PFSK-1 (cell line): ENCODE results near the gene HMMR.

Experiments
- FOXP2 ChIP-seq: optimal IDR thresholded peaks from 2 replicates; pipeline ENCODE3; 2011; ENCODE audit warnings: borderline replicate concordance, control low read depth, inconsistent platforms; ENCODE audit not compliant: insufficient read depth; ENCODE audit errors: extremely low read length, extremely low read depth
- POLR2AphosphoS5 ChIP-seq: IDR thresholded peaks from 2 replicates; pipeline ENCODE4 v1.6.1; 2012; ENCODE audit warnings: low read depth, mild to moderate bottlenecking, control low read depth, low read length, moderate library complexity
- SIN3A ChIP-seq: IDR thresholded peaks from 2 replicates; pipeline ENCODE4 v1.6.1; 2012; ENCODE audit warnings: mild to moderate bottlenecking, low read length, moderate library complexity, borderline replicate concordance; ENCODE audit not compliant: insufficient read depth
- TAF1 ChIP-seq: IDR thresholded peaks from 2 replicates; pipeline ENCODE4 v1.6.1; 2012; ENCODE audit warnings: low read length, control low read depth, borderline replicate concordance; ENCODE audit not compliant: insufficient read depth
- TF ChIP-seq, protein P1 (sequence below), 2 experiments: IDR thresholded peaks; 2 replicates each; pipeline versions ENCODE4 v1.6.1 to v1.8.0; 2011 to 2012; ENCODE audit warnings: low read depth in 2 of 2, low read length in 2 of 2, control low read depth in 1 of 2, inconsistent platforms in 1 of 2, mild to moderate bottlenecking in 1 of 2, moderate library complexity in 1 of 2; ENCODE audit not compliant: insufficient read depth in 1 of 2

Gene HMMR

DNA sequence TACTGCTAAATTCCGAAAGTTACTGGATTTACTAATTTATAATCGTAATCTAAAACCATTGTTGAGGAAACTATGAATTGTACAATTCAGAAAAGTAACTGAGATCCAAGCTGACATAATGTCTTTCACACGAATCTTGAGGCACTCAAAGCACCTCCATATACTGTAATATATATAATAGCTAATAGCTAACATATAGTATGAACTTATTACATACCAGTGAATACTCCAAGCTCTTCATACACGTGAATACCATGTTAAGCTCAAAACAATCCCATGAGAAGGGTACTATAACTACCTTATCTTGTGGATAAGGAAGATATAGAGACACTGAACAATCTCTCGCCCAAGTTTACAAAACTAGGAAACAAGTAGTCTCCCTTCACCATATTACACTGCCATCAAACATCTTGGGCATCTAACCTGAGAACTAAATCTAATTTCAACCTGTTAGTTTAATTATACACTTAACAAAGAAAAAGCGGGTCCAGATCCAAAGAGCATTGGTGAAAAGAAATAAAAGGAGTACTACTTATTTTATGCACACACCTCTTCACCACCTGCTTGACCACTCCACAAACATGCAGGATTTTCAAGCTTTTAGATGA is 1.6 kb upstream of the HMMR start:
- no peak for TF ChIP-seq FOXP2
- TF ChIP-seq, protein P1, sequence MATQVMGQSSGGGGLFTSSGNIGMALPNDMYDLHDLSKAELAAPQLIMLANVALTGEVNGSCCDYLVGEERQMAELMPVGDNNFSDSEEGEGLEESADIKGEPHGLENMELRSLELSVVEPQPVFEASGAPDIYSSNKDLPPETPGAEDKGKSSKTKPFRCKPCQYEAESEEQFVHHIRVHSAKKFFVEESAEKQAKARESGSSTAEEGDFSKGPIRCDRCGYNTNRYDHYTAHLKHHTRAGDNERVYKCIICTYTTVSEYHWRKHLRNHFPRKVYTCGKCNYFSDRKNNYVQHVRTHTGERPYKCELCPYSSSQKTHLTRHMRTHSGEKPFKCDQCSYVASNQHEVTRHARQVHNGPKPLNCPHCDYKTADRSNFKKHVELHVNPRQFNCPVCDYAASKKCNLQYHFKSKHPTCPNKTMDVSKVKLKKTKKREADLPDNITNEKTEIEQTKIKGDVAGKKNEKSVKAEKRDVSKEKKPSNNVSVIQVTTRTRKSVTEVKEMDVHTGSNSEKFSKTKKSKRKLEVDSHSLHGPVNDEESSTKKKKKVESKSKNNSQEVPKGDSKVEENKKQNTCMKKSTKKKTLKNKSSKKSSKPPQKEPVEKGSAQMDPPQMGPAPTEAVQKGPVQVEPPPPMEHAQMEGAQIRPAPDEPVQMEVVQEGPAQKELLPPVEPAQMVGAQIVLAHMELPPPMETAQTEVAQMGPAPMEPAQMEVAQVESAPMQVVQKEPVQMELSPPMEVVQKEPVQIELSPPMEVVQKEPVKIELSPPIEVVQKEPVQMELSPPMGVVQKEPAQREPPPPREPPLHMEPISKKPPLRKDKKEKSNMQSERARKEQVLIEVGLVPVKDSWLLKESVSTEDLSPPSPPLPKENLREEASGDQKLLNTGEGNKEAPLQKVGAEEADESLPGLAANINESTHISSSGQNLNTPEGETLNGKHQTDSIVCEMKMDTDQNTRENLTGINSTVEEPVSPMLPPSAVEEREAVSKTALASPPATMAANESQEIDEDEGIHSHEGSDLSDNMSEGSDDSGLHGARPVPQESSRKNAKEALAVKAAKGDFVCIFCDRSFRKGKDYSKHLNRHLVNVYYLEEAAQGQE (IDR thresholded peaks at IDR 0.05; ENCODE audit: insufficient read depth in 1 of 2, low read depth in 2 of 2, low read length in 2 of 2), result no peak
- TF ChIP-seq POLR2AphosphoS5, result no peak
- no peak for TF ChIP-seq TAF1
- TF ChIP-seq SIN3A, result no peak

DNA sequence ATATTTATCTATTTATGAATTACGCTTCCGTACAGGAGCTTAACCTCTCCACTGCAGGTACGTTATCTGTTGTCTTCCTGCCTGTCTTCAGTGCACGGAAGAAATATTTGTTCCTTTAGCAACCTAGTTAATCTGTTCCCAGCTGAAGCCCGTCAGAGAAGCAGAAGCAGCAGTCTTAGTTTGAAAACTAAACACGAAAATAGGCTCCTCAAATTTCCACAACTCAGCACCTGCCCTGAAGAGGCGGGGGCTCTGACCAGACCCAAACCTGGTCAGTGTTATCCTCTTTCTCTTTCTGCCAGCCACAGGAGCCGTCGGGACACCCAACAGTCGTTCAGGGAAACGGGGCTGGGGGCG is 992 bp upstream of the HMMR start:
- TF ChIP-seq TAF1 (no peak), FOXP2 (no peak), POLR2AphosphoS5 (no peak), SIN3A (no peak)
- TF ChIP-seq, protein P1 (IDR thresholded peaks at IDR 0.05; ENCODE audit: insufficient read depth in 1 of 2, low read depth in 2 of 2, low read length in 2 of 2), result no peak

DNA sequence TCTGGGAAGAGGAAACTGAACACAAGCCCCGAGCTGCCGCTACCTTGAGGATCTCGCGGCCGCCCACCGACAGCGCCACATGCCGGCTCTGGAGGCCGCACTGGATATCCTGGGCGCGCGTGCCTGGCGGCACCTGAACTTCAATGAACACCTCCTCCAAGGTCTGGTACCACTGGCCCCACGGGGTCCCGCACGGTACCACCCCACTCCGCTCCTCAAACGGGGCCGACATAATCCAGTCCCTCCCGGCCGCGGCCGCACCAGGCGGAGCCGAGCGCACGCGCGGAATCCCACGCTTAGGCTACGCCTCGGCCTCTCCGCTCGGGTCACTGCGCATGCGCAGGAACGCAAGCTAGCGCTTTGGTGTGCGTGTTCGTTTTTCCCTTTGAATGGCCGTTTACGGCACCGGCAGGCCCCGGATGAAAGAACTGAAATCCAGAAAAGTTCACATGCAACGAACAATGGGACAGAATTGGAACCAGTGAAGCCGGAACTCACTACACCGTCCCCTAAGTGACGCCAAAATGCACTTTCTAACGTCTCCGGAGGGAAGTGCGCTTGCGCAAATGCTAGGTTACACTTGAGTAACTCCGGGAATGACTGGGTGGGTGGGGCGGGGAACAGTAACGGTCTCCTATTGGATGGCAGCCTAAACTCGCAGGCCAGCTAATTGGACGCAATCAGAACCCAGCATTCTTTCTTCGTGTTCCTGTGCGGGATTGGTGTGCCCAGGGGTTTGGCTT is 442 bp upstream of the HMMR start, which contains the start of gene NUDCD2:
Gene NUDCD2, minus strand, starts transcription at position 284 of the 743 bp plus-strand sequence. Its CDS starts 52 bp downstream, at position 232.
- TF ChIP-seq TAF1 (peak; percentile 63; the same call in 1 of the 2 replicates), SIN3A (no peak), FOXP2 (peak; percentile 64), POLR2AphosphoS5 (peak; percentile 76)
- TF ChIP-seq, protein P1 (IDR thresholded peaks at IDR 0.05; ENCODE audit: insufficient read depth in 1 of 2, low read depth in 2 of 2, low read length in 2 of 2), result no peak; a peak in 1 of 4 replicates

DNA sequence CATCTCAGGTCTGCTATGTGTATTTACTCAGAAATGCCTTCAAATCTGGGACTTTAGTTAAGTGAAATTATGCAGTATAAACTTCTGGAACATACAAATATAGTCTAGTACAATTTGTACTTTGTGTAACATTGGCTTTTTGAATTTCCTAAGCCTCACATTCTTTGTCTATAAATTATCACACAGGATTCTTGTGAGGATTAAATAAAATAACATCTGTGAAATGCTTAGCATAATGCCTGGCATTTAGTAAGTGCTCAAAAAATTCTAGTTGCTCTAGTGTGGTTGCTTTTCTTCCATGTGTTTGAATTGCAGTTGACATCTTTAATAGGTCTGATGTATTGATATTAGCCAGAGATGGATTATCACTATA is 2.6 kb downstream of the HMMR start:
- TF ChIP-seq TAF1 (no peak), SIN3A (no peak), POLR2AphosphoS5 (no peak), FOXP2 (no peak)
- TF ChIP-seq, protein P1 (IDR thresholded peaks at IDR 0.05; ENCODE audit: insufficient read depth in 1 of 2, low read depth in 2 of 2, low read length in 2 of 2), result no peak

DNA sequence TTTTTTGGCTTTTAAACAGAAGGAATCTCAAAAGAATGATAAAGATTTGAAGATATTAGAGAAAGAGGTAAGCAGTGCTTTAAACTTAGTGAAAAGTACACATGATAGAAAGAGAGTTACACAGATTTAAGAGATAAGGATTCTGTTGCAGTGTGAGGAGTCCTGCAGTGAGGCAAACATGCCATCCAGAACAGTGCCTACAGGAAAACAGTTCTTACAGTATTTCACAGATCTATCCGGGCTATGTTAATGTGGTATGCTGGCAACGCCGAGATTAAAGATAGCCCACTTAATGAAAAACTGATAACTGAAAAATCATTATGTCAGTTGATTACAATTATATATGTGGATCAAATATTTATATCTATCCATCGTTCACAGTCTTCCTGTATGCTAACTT is 7.2 kb downstream of the HMMR start:
- no peak for TF ChIP-seq POLR2AphosphoS5
- TF ChIP-seq SIN3A, result no peak
- TF ChIP-seq, protein P1 (IDR thresholded peaks at IDR 0.05; ENCODE audit: insufficient read depth in 1 of 2, low read depth in 2 of 2, low read length in 2 of 2), result no peak
- no peak for TF ChIP-seq TAF1
- no peak for TF ChIP-seq FOXP2
